Measurements from ENCODE around the gene DNASE1L3.

DNASE1L3 gene

DNA sequence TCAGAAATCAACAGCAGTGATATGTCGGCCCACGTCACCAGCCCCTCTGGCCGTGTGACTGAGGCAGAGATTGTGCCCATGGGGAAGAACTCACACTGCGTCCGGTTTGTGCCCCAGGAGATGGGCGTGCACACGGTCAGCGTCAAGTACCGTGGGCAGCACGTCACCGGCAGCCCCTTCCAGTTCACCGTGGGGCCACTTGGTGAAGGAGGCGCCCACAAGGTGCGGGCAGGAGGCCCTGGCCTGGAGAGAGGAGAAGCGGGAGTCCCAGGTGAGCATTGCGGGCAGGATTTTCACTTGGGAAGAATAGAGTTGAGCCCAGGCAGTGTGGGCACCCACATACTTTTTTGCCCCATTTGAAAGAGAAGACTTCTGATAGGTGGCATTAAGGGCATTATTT lies 57.4 kb downstream of the DNASE1L3 start:
- Histone ChIP-seq H3K4me3 (ENCODE audit: low read length) (no peak overlapping the region), H3K27me3 (ENCODE audit: control insufficient read depth, low read length) (no peaks in the 10 kb centered on the region), H3K9me2 (replicated peaks; ENCODE audit: control insufficient read depth, low read length) (no peaks in the 10 kb centered on the region), H3K4me1 (ENCODE audit: control insufficient read depth, low read length) (no peaks in the 10 kb centered on the region), H3K36me3 (ENCODE audit: control insufficient read depth, low read length) (peaks cover 2% of the 10 kb centered on the region; the same call in 1 of the 2 replicates), H3K79me2 (ENCODE audit: control insufficient read depth, low read length) (no peaks in the 10 kb centered on the region), H3K27ac (ENCODE audit: low read depth, low read length) (no peak overlapping the region), H3K9me3 (ENCODE audit: control insufficient read depth, insufficient read depth, low read length) (no peaks in the 10 kb centered on the region), H3K4me2 (ENCODE audit: low read length) (no peak overlapping the region), H3F3A (ENCODE audit: control insufficient read depth, insufficient read depth) (no peaks in the 10 kb centered on the region), H4K20me1 (ENCODE audit: control insufficient read depth, insufficient read depth, low read depth, low read length) (no peaks in the 10 kb centered on the region)
- TF ChIP-seq, protein P1, sequence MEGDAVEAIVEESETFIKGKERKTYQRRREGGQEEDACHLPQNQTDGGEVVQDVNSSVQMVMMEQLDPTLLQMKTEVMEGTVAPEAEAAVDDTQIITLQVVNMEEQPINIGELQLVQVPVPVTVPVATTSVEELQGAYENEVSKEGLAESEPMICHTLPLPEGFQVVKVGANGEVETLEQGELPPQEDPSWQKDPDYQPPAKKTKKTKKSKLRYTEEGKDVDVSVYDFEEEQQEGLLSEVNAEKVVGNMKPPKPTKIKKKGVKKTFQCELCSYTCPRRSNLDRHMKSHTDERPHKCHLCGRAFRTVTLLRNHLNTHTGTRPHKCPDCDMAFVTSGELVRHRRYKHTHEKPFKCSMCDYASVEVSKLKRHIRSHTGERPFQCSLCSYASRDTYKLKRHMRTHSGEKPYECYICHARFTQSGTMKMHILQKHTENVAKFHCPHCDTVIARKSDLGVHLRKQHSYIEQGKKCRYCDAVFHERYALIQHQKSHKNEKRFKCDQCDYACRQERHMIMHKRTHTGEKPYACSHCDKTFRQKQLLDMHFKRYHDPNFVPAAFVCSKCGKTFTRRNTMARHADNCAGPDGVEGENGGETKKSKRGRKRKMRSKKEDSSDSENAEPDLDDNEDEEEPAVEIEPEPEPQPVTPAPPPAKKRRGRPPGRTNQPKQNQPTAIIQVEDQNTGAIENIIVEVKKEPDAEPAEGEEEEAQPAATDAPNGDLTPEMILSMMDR (IDR thresholded peaks at IDR 0.05; ENCODE audit: low read depth, low read length, poor library complexity, severe bottlenecking) = no peak
- TF ChIP-seq EZH2phosphoT487 (IDR thresholded peaks at IDR 0.05; ENCODE audit: borderline replicate concordance, low read length) = no peak

DNA sequence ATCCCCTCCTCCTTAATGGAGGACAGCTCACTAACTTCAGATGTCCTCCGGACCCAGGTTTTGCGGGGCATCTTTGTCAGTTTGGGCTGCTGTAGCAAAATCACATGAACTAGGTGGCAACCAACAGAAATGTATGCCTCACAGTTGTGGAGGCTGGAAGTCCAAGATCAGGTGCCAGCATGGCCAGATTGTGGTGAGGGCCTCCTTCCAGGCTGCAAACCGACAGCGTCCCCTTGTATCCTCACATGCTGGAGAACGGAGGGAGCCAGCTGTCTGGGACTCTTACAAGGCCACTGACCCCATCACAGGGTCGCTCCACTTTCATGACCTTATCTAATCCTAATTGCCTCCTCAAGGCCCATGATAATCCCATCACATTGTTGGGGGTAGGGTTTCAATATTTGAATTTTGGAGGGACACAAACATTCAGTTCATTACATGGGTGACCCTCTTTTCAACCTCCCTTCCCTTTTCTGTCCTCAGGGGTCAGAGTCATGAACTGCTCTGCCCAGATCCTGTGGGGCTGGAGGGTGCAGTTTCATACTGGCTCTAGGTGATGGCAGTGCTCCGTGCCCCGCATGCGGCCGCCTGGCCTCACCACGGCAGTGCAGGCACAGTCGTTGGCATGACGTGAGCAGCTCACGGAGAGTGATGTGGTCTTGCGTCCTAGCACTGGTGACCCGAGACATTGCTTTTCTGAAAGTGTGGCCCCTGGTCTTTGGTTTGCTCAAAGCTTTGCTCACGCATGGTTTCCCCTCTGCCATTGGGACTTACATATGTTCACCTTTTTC lies 58.4 kb downstream of the DNASE1L3 start:
- H3K27ac ChIP-seq (ENCODE audit: low read depth, low read length) = no peak overlapping the region
- H3K9me3 ChIP-seq (ENCODE audit: control insufficient read depth, insufficient read depth, low read length) = no peaks in the 10 kb centered on the region
- no peaks in the 10 kb centered on the region for H3F3A ChIP-seq (ENCODE audit: control insufficient read depth, insufficient read depth)
- no peaks in the 10 kb centered on the region for H3K79me2 ChIP-seq (ENCODE audit: control insufficient read depth, low read length)
- H3K4me1 ChIP-seq (ENCODE audit: control insufficient read depth, low read length) = no peaks in the 10 kb centered on the region
- peaks cover 2% of the 10 kb centered on the region; the same call in 1 of the 2 replicates for H3K36me3 ChIP-seq (ENCODE audit: control insufficient read depth, low read length)
- H3K27me3 ChIP-seq (ENCODE audit: control insufficient read depth, low read length) = no peaks in the 10 kb centered on the region
- H3K4me3 ChIP-seq (ENCODE audit: low read length) = no peak overlapping the region
- H3K4me2 ChIP-seq (ENCODE audit: low read length) = no peak overlapping the region
- no peaks in the 10 kb centered on the region for H3K9me2 ChIP-seq (replicated peaks; ENCODE audit: control insufficient read depth, low read length)
- TF ChIP-seq, protein P1 (IDR thresholded peaks at IDR 0.05; ENCODE audit: low read depth, low read length, poor library complexity, severe bottlenecking) = no peak
- H4K20me1 ChIP-seq (ENCODE audit: control insufficient read depth, insufficient read depth, low read depth, low read length) = no peaks in the 10 kb centered on the region

DNA sequence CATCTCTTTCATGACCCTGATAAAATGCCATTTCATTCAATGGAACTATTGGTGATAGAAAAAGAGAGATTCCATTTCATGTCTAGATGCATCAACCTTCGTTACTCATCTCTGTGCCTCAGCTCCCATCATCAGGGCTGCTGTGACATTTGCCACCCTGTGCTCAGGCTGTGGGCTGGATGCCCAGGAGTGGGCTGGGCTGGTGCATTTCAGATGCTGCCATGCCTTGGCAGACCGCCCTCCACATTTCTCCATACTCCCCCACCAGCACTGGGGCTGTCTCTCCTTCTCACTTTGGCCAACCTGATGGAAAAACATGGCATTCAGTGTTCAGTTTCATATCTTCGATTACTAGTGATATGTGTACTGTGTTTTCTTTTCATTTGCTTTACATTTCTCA lies 59.1 kb downstream of the DNASE1L3 start:
- H3K4me2 ChIP-seq (ENCODE audit: low read length) = no peak overlapping the region
- peaks cover 2% of the 10 kb centered on the region; the same call in 1 of the 2 replicates for H3K36me3 ChIP-seq (ENCODE audit: control insufficient read depth, low read length)
- no peaks in the 10 kb centered on the region for H3K9me3 ChIP-seq (ENCODE audit: control insufficient read depth, insufficient read depth, low read length)
- H3K27ac ChIP-seq (ENCODE audit: low read depth, low read length) = no peak overlapping the region
- H4K20me1 ChIP-seq (ENCODE audit: control insufficient read depth, insufficient read depth, low read depth, low read length) = no peaks in the 10 kb centered on the region
- no peaks in the 10 kb centered on the region for H3K9me2 ChIP-seq (replicated peaks; ENCODE audit: control insufficient read depth, low read length)
- no peaks in the 10 kb centered on the region for H3K79me2 ChIP-seq (ENCODE audit: control insufficient read depth, low read length)
- no peaks in the 10 kb centered on the region for H3K27me3 ChIP-seq (ENCODE audit: control insufficient read depth, low read length)
- no peak overlapping the region for H3K4me3 ChIP-seq (ENCODE audit: low read length)
- no peaks in the 10 kb centered on the region for H3F3A ChIP-seq (ENCODE audit: control insufficient read depth, insufficient read depth)
- no peak for TF ChIP-seq EZH2phosphoT487 (IDR thresholded peaks at IDR 0.05; ENCODE audit: borderline replicate concordance, low read length)
- TF ChIP-seq, protein P1 (IDR thresholded peaks at IDR 0.05; ENCODE audit: low read depth, low read length, poor library complexity, severe bottlenecking) = no peak
- H3K4me1 ChIP-seq (ENCODE audit: control insufficient read depth, low read length) = no peaks in the 10 kb centered on the region
